Activated naive CD4-positive, alpha-beta T cell treated with anti-CD3 and anti-CD28 coated beads, Interleukin-2, amount 50 U/mL, for 72 hours (primary cell): ENCODE measurements around the gene MVB12B. TPM values are rescaled to one million over a fixed set of nuclear protein-coding genes. Genes with fewer than 3 reads are reported as not detected.
A peak's percentile ranks its signal among the peaks of the same experiment; 100 is the strongest.
"Not testable (repeated sequence)": the region's sequence is repeated elsewhere in the genome, so short reads cannot be mapped to it uniquely, and the experiment has no call there.

Experiments used
- ATAC-seq, 2 donors: fragments of 150-1000 bp; cut with Tn5 transposase; 2 replicates each; pipeline ENCODE4 v1.10.0; 2021; ENCODE audit warnings: mild to moderate bottlenecking in 2 of 2, moderate library complexity in 2 of 2
- DNase-seq, 2 donors: peaks; one replicate each; pipeline ENCODE4 v3.0.0; 2021 to 2022; ENCODE audit warnings: low spot score in 2 of 2
- H3K27ac Mint-ChIP-seq, 2 donors: one replicate each; pipeline ENCODE4 v1.8.0; 2022; ENCODE audit warnings: mild to moderate bottlenecking in 2 of 2, mixed read lengths in 2 of 2
- H3K36me3 Mint-ChIP-seq, 2 donors: one replicate each; pipeline ENCODE4 v1.8.0; 2022; ENCODE audit warnings: mixed read lengths in 2 of 2
- H3K9me3 Mint-ChIP-seq, 2 donors: one replicate each; pipeline ENCODE4 v1.8.0; 2022; ENCODE audit warnings: mixed read lengths in 2 of 2
- total RNA-seq, 2 donors: library from RNA; stranded (reverse); gene quantifications; one replicate each; pipeline ENCODE4 v1.2.3, GENCODE V29; 2022

The MVB12B gene
- total RNA-seq, 2 donors from 2014 or later = 1.4 to 2.3 TPM

DNA sequence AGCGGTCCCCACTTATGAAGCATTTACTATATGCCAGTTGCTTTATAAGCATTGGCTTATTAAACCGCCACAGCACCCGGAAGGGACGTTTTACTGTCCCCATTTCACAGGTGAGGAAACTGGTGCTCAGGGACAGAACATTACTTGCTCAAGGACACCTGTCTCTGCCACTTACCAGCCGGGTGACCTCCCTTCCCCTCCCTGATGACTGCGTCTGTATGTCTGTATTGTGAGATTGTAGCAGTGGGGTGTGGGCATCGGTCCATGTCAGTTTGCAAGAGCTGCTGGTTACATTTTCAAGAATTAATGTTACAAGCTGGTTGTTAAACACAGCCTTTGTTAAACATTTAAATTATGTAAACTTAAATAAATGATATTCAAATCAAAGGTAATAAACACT is 209.5 kb downstream of the MVB12B start:
- no peak overlapping the region for H3K27ac Mint-ChIP-seq
- no peaks in the 10 kb centered on the region for H3K9me3 Mint-ChIP-seq
- ATAC-seq (no peak), DNase-seq (no peak)
- no peaks in the 10 kb centered on the region for H3K36me3 Mint-ChIP-seq

DNA sequence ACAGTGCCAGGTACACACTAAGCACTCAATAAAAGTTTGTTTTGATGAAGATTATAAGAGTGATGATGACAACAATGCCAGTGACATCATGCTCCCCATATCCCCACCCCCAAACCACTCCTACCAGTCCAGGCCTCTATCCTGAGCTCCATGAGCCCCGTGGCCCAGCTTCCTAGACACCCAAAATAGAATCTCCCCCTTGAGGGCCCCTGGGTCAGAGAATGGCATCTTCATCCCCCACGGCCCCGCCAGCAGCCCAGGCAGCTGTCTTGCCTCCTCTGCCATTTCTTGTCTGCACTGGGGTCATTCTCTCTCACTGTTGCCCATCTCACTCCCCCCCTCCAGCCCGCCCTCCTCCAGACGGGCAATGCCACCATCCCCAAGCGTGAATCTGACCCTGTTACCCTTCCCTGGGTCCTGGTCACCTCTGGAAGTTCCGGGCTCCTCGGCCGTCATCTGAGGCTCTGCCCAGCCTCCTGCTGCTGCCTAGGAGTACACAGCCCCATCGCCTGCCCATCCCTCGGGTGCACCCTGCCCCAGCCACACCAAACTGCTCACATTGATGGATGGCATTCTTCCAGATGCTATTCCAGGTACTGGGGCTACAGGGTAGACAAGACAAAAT is 210.3 kb downstream of the MVB12B start:
- Mint-ChIP-seq H3K9me3 (no peaks in the 10 kb centered on the region), H3K27ac (no peak overlapping the region), H3K36me3 (no peaks in the 10 kb centered on the region)
- ATAC-seq (no peak), DNase-seq (no peak)

GRCh38 chr9:126538550-126538949 is 211.9 kb downstream of the MVB12B start:
- ATAC-seq = no peak
- Mint-ChIP-seq H3K36me3 (no peaks in the 10 kb centered on the region), H3K27ac (no peak overlapping the region), H3K9me3 (no peaks in the 10 kb centered on the region)
- DNase-seq = no peak

GRCh38 chr9:126540398-126540797 is 213.8 kb downstream of the MVB12B start:
- not testable (repeated sequence) for DNase-seq, ATAC-seq, H3K36me3 Mint-ChIP-seq, H3K27ac Mint-ChIP-seq, H3K9me3 Mint-ChIP-seq

DNA sequence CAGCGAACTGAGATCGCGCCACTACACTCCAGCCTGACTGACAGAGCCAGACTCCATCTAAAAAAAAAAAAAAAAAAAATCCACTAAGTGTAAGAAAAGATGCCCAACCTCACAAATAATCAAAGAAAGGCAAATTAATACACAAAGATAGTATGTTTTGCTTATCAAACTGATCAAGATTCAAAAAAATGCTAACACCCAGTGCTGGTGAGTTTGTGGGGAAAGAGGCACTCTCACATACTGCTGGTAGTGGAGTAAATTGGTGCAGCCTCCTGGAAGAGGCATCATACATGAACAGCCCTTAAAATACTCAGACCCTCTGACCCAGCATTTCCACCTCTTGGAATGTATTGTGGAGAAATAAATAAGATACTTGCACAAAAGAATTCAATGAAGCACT is 216.9 kb downstream of the MVB12B start:
- H3K27ac Mint-ChIP-seq = no peak overlapping the region
- no peaks in the 10 kb centered on the region for H3K36me3 Mint-ChIP-seq
- DNase-seq (no peak), ATAC-seq (no peak)
- no peaks in the 10 kb centered on the region for H3K9me3 Mint-ChIP-seq

GRCh38 chr9:126545106-126545505 is 218.5 kb downstream of the MVB12B start:
- Mint-ChIP-seq H3K27ac (no peak overlapping the region), H3K36me3 (no peaks in the 10 kb centered on the region), H3K9me3 (no peaks in the 10 kb centered on the region)
- no peak for ATAC-seq
- no peak for DNase-seq

GRCh38 chr9:126546036-126546435 is 219.4 kb downstream of the MVB12B start:
- Mint-ChIP-seq H3K27ac (peak overlapping the region in 1 of 2 donors; percentile 36), H3K9me3 (no peaks in the 10 kb centered on the region), H3K36me3 (no peaks in the 10 kb centered on the region)
- ATAC-seq (no peak), DNase-seq (no peak)

- H3K9me3 Mint-ChIP-seq = no peaks in the 10 kb centered on the region
- no peak for DNase-seq
- H3K36me3 Mint-ChIP-seq = no peaks in the 10 kb centered on the region
- no peak overlapping the region for H3K27ac Mint-ChIP-seq
- no peak for ATAC-seq
These were observed 221.7 kb downstream of the MVB12B start for GRCh38 chr9:126548312-126548711.

GRCh38 chr9:126549246-126550006 is 222.8 kb downstream of the MVB12B start:
- no peak for DNase-seq
- no peaks in the 10 kb centered on the region for H3K9me3 Mint-ChIP-seq
- ATAC-seq = no peak
- no peak overlapping the region for H3K27ac Mint-ChIP-seq
- no peaks in the 10 kb centered on the region for H3K36me3 Mint-ChIP-seq

DNA sequence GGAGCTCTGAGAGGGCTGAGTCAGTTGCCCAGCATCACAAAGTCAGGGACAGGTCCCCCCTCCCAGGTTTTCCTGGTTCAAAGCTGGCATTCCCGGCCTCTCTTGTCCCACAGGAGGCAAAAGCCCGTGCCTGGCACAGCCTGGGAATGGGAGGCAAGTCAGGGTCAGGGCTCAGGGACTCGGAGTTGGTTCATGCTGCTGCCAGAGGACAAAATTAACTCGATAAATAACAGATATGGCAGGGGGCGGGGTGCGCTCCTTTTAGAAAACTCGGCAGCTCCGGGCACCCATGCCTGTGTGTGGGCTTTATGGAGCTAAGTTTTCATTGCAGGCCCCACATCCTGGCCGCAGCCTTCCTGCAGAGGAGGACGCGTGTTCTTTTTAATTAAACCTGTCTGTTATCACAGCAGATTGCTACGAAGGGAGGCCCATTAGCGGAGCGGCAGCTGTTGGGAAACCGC is 224.3 kb downstream of the MVB12B start:
- no peak for DNase-seq
- no peaks in the 10 kb centered on the region for H3K9me3 Mint-ChIP-seq
- ATAC-seq = no peak
- no peak overlapping the region for H3K27ac Mint-ChIP-seq
- H3K36me3 Mint-ChIP-seq = no peaks in the 10 kb centered on the region

- no peaks in the 10 kb centered on the region for H3K36me3 Mint-ChIP-seq
- ATAC-seq (no peak), DNase-seq (no peak)
- no peak overlapping the region for H3K27ac Mint-ChIP-seq
- H3K9me3 Mint-ChIP-seq = no peaks in the 10 kb centered on the region
These were observed 225.2 kb downstream of the MVB12B start for GRCh38 chr9:126551812-126552211.

DNA sequence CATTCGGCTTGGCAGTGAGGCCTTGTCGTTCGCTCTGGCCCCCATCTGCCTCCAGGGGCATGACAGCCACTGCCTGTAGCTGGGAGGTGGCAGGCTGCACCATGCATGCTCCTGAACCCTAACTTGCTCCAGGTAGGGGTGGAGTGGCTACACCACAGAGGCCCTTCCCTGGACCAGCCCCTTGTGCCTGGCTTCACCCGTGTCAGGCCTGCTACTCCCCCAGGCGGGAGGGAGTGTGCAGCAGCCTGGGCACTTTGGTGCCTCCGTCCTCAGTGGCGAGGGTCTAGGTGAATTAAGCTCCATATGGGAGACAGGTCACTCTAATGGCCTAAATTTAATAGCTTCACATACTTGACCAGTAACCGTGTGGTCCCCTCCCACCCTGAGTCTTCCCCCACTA is 227.7 kb downstream of the MVB12B start:
- no peak overlapping the region for H3K27ac Mint-ChIP-seq
- H3K9me3 Mint-ChIP-seq = no peaks in the 10 kb centered on the region
- H3K36me3 Mint-ChIP-seq = no peaks in the 10 kb centered on the region
- ATAC-seq (no peak), DNase-seq (no peak)

DNA sequence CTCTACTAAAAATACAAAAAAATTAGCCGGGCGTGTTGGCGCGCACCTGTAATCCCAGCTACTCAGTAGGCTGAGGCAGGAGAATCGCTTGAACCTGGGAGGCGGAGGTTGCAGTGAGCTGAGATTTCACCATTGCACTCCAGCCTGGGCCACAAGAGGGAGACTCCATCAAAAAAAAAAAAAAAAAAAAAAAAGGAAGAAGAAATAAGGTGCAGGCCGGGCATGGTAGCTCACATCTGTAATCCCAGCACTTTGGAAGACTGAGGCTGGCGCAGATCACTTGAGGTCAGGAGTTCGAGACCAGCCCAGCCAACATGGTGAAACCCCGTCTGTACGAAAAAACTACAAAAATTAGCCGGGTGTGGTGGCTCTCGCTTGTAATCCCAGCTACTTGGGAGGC is 228.8 kb downstream of the MVB12B start:
- DNase-seq, H3K36me3 Mint-ChIP-seq, ATAC-seq, H3K9me3 Mint-ChIP-seq, H3K27ac Mint-ChIP-seq: not testable (repeated sequence)
